ENCODE data around the gene ZNF24. TPM values are rescaled to one million over a fixed set of nuclear protein-coding genes. Genes with fewer than 3 reads are reported as not detected.

ZNF24 gene
- total RNA-seq, 4 donors from 2014 or later, result 12.7 to 34.5 (median 29.1) TPM

DNA sequence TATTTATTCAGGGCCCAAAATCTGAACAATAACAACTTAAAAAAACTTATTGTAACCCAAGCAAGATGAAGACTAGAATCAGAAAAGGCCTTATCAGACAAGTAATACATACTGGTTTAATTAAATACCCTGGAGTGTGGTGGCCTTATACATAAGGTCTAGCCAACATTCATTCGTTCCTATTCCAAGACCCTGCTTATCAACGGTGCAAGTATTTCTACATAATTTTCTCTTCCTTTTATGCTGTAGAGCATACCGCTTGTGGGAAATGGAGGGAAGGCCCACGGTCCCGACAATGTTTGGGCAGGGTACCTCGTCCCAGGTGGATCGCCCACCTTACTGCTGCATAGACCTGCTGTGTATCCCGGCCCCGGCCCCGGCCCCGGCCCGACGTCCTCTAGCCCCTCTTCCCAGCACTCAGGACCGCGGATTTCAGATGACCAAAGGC, 708 bp downstream of the ZNF24 start:
- no peaks in the 10 kb centered on the region for H3K27me3 ChIP-seq
- peaks cover 0 to 22% (median 9%) of the 10 kb centered on the region in 4 donors for H3K36me3 ChIP-seq
- no peak for DNase-seq
- peak overlapping the region; percentile 76 to 94 (median 85) for H3K4me3 ChIP-seq
- intact Hi-C loops (cut with DNase I; ENCODE audit: low total_unique reads), result no loop called here
- H3K9me3 ChIP-seq, result no peaks in the 10 kb centered on the region
- no peak for TF ChIP-seq POLR2AphosphoS5 (IDR thresholded peaks at IDR 0.05)
- TF ChIP-seq POLR2A (IDR thresholded peaks at IDR 0.05), result no peak
- TF ChIP-seq, protein P1, sequence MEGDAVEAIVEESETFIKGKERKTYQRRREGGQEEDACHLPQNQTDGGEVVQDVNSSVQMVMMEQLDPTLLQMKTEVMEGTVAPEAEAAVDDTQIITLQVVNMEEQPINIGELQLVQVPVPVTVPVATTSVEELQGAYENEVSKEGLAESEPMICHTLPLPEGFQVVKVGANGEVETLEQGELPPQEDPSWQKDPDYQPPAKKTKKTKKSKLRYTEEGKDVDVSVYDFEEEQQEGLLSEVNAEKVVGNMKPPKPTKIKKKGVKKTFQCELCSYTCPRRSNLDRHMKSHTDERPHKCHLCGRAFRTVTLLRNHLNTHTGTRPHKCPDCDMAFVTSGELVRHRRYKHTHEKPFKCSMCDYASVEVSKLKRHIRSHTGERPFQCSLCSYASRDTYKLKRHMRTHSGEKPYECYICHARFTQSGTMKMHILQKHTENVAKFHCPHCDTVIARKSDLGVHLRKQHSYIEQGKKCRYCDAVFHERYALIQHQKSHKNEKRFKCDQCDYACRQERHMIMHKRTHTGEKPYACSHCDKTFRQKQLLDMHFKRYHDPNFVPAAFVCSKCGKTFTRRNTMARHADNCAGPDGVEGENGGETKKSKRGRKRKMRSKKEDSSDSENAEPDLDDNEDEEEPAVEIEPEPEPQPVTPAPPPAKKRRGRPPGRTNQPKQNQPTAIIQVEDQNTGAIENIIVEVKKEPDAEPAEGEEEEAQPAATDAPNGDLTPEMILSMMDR (IDR thresholded peaks at IDR 0.05), result no peak
- no peak for TF ChIP-seq EP300 (IDR thresholded peaks at IDR 0.05; ENCODE audit: low read depth)
- peaks cover 3 to 44% (median 24%) of the 10 kb centered on the region in 4 donors for H3K4me1 ChIP-seq
- H3K27ac ChIP-seq, result peak overlapping the region; percentile 96 to 99 (median 98)
- in situ Hi-C loops (cut with MboI; ENCODE audit: low pct_ligation_motif_present in 1 of 4, low pct_unique_long_range_greater_than_20kb in 1 of 4, low sequenced_read_pairs in 3 of 4), result loop anchor here in 3 of 4 donors (5.0 to 25.0 kb wide), 3 partner anchors 101 to 331 kb away; partner anchors contain the start of gene ZNF397 (in 2 of the 3)
- WGBS, 2 donors (ENCODE audit: low coverage in 1 of 2), result 0% methylated on average over 14 of the region's 15 CpGs; no CpG with 5 or more reads in 1 of the 2 donors

DNA sequence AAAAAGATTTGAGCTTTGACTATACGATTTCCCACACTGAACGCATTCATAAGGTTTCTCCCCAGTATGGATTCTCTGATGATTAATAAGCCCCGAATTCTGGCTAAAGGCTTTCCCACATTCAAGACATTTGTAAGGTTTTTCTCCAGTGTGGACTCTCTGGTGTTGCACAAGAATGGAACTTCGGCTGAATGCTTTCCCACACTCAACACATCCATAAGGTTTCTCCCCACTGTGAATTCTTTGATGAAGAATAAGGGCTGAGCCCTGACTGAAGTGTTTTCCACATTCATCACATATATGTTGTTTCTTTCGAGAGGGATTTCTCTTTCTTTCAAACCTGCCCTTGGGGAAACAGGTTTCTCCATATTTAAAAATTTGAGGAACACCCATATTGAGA, 6.9 kb downstream of the ZNF24 start:
- DNase-seq, result no peak
- peaks cover 0 to 76% (median 35%) of the 10 kb centered on the region in 4 donors for H3K36me3 ChIP-seq
- TF ChIP-seq EP300 (IDR thresholded peaks at IDR 0.05; ENCODE audit: low read depth), result no peak
- TF ChIP-seq, protein P1 (IDR thresholded peaks at IDR 0.05), result no peak
- TF ChIP-seq POLR2AphosphoS5 (IDR thresholded peaks at IDR 0.05), result no peak
- no peak for TF ChIP-seq POLR2A (IDR thresholded peaks at IDR 0.05)
- no peak overlapping the region for H3K4me3 ChIP-seq
- WGBS, 2 donors (ENCODE audit: low coverage in 1 of 2), result 88 to 97% methylated on average over 5 of the region's 5 CpGs
- in situ Hi-C loops (cut with MboI; ENCODE audit: low pct_ligation_motif_present in 1 of 4, low pct_unique_long_range_greater_than_20kb in 1 of 4, low sequenced_read_pairs in 3 of 4) (loop anchor here in 2 of 4 donors (25.0 kb wide), 2 partner anchors 100 to 325 kb away; partner anchors contain the start of gene ZNF397 (in 1 of the 2)), intact Hi-C loops (cut with DNase I; ENCODE audit: low total_unique reads) (no loop called here)
- H3K4me1 ChIP-seq, result peaks cover 0 to 17% (median 5%) of the 10 kb centered on the region in 4 donors
- H3K27ac ChIP-seq, result no peak overlapping the region
- H3K27me3 ChIP-seq, result no peaks in the 10 kb centered on the region
- no peaks in the 10 kb centered on the region for H3K9me3 ChIP-seq

DNA sequence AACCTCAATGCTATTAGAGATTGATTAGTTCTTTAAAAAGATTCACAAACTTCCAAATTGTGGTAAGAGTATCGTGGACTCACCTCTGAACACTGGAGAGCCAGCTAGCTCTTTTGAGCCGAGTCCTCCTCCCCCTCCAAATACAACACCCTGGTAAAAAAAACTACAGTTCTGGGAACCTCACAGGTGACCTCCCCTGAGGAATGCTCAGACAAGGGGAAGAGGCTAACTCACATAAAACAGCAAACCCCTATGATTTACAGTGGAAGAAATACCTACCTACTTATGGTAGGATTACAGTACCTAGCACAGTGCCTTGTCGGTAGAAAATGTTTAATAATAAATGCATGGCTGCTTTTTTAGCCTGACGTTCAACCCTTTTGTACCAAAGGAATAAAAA, 8.4 kb downstream of the ZNF24 start:
- 93 to 94% methylated on average over 3 to 4 of the region's 4 CpGs for WGBS, 2 donors (ENCODE audit: low coverage in 1 of 2)
- in situ Hi-C loops (cut with MboI; ENCODE audit: low pct_ligation_motif_present in 1 of 4, low pct_unique_long_range_greater_than_20kb in 1 of 4, low sequenced_read_pairs in 3 of 4) (loop anchor here in 2 of 4 donors (25.0 kb wide), 2 partner anchors 99 to 324 kb away; partner anchors contain the start of gene ZNF397 (in 1 of the 2)), intact Hi-C loops (cut with DNase I; ENCODE audit: low total_unique reads) (no loop called here)
- Histone ChIP-seq H3K4me3 (no peak overlapping the region), H3K36me3 (peaks cover 0 to 81% (median 35%) of the 10 kb centered on the region in 4 donors), H3K27me3 (no peaks in the 10 kb centered on the region), H3K4me1 (peaks cover 0 to 9% (median 4%) of the 10 kb centered on the region in 4 donors), H3K9me3 (no peaks in the 10 kb centered on the region), H3K27ac (no peak overlapping the region)
- TF ChIP-seq EP300 (IDR thresholded peaks at IDR 0.05; ENCODE audit: low read depth) (no peak), POLR2AphosphoS5 (IDR thresholded peaks at IDR 0.05) (no peak), POLR2A (IDR thresholded peaks at IDR 0.05) (no peak)
- TF ChIP-seq, protein P1 (IDR thresholded peaks at IDR 0.05), result no peak
- no peak for DNase-seq

DNA sequence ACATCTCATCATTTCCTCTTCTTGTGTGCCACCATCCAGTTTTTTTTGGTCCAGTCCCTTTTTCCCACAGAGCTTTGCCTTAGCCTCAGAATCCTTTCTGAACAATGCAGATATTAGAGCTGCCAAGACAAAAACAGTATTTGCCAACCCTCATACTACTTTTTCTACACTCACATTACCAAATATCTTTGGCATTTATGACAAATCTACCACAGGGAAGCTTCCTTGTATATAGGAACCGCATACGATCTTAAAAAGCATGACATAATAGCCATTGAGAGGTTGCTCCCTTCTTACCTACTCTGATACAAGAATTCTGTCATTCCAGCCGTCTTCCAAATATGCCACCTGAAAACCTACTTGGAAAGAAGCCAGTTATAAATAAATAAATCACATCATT, 9.4 kb downstream of the ZNF24 start:
- H3K4me1 ChIP-seq, result peaks cover 0 to 9% (median 0%) of the 10 kb centered on the region in 4 donors
- DNase-seq, result no peak
- no peak overlapping the region for H3K4me3 ChIP-seq
- no peaks in the 10 kb centered on the region for H3K9me3 ChIP-seq
- intact Hi-C loops (cut with DNase I; ENCODE audit: low total_unique reads), result no loop called here
- no peaks in the 10 kb centered on the region for H3K27me3 ChIP-seq
- 74% methylated on average over 3 of the region's 3 CpGs for WGBS, 2 donors (ENCODE audit: low coverage in 1 of 2)
- in situ Hi-C loops (cut with MboI; ENCODE audit: low pct_ligation_motif_present in 1 of 4, low pct_unique_long_range_greater_than_20kb in 1 of 4, low sequenced_read_pairs in 3 of 4), result loop anchor here in 2 of 4 donors (25.0 kb wide), 2 partner anchors 98 to 323 kb away; partner anchors contain the start of gene ZNF397 (in 1 of the 2)
- no peak for TF ChIP-seq EP300 (IDR thresholded peaks at IDR 0.05; ENCODE audit: low read depth)
- no peak for TF ChIP-seq POLR2AphosphoS5 (IDR thresholded peaks at IDR 0.05)
- TF ChIP-seq, protein P1 (IDR thresholded peaks at IDR 0.05), result no peak
- no peak for TF ChIP-seq POLR2A (IDR thresholded peaks at IDR 0.05)
- H3K36me3 ChIP-seq, result peaks cover 0 to 77% (median 32%) of the 10 kb centered on the region in 4 donors
- no peak overlapping the region for H3K27ac ChIP-seq
